AG04449 (cell line): ENCODE results near the gene CHCHD3.

ENCODE experiments used
- CTCF ChIA-PET: fragments of 350-600 bp; formaldehyde crosslinking; extraction: SDS; loops from one replicate; lab custom pipeline; 2021; ENCODE audit warnings: antibody characterized with exemption; lab: Yijun Ruan, JAX
- POLR2A ChIA-PET: fragments of 400-600, 350-600 bp; formaldehyde crosslinking; extraction: SDS; loops from one replicate; lab custom pipeline; 2020; ENCODE audit warnings: antibody characterized with exemption, inconsistent platforms; lab: Yijun Ruan, JAX
- DNase-seq: peaks from one replicate; pipeline ENCODE4 v3.0.0-alpha.2; 2010; ENCODE audit warnings: low read depth, low spot score
- H3K4me3 ChIP-seq: 2 replicates; pipeline ENCODE4 v1.5.1; 2011; ENCODE audit warnings: low read depth, mild to moderate bottlenecking, control low read depth, low read length
- CTCF ChIP-seq: IDR thresholded peaks from one replicate; pipeline ENCODE4 v1.5.1; 2011; ENCODE audit warnings: mild to moderate bottlenecking, moderate library complexity, low read length, control low read depth, inconsistent platforms; ENCODE audit not compliant: insufficient read depth; ENCODE audit errors: missing control alignments

Gene CHCHD3

GRCh38 chr7:133109816-133110215 lies 27.9 kb upstream of the CHCHD3 start:
- ChIA-PET CTCF (no interaction called here), POLR2A (no interaction called here)
- no peak for DNase-seq
- no peak for TF ChIP-seq CTCF
- no peak overlapping the region for H3K4me3 ChIP-seq

- ChIA-PET POLR2A (no interaction called here), CTCF (no interaction called here)
- no peak overlapping the region for H3K4me3 ChIP-seq
- no peak for DNase-seq
- TF ChIP-seq CTCF: no peak
Measured at GRCh38 chr7:133108023-133108422, 26.1 kb upstream of the CHCHD3 start.

- POLR2A ChIA-PET: no interaction called here
- no peak for TF ChIP-seq CTCF
- H3K4me3 ChIP-seq: no peak overlapping the region
- CTCF ChIA-PET: no interaction called here
- no peak for DNase-seq
Measured at GRCh38 chr7:133102276-133103060, 20.6 kb upstream of the CHCHD3 start.

GRCh38 chr7:133099633-133100286 lies 17.9 kb upstream of the CHCHD3 start:
- no peak overlapping the region for H3K4me3 ChIP-seq
- no peak for DNase-seq
- no peak for TF ChIP-seq CTCF
- ChIA-PET CTCF (no interaction called here), POLR2A (no interaction called here)

GRCh38 chr7:133095119-133095671 lies 13.3 kb upstream of the CHCHD3 start:
- no peak overlapping the region for H3K4me3 ChIP-seq
- no peak for DNase-seq
- TF ChIP-seq CTCF: no peak
- ChIA-PET POLR2A (no interaction called here), CTCF (no interaction called here)

GRCh38 chr7:133091943-133092464 lies 10.1 kb upstream of the CHCHD3 start:
- TF ChIP-seq CTCF: no peak
- ChIA-PET CTCF (no interaction called here), POLR2A (no interaction called here)

More at GRCh38 chr7:133091943-133092464, 10.1 kb upstream of the CHCHD3 start:
- no peak overlapping the region for H3K4me3 ChIP-seq
- no peak for DNase-seq
